Panc1 (cell line): Measurements from ENCODE around the gene MYO19. TPM values are rescaled to one million over a fixed set of nuclear protein-coding genes. Genes with fewer than 3 reads are reported as not detected.

Source experiments
- ATAC-seq: fragments of 200-7000 bp; cut with Tn5 transposase; 2 replicates; pipeline ENCODE4 v1.9.1; 2020; ENCODE audit warnings: mild to moderate bottlenecking, moderate library complexity
- BruUV-seq: library from RNA; stranded (reverse); fragments of 400-500 nt; replicated peaks from 2 replicates; lab custom pipeline; 2021; lab: Mats Ljungman, UMichigan
- CTCF ChIA-PET: fragments of 300-600 bp; sonication (Branson Sonifier 250); formaldehyde crosslinking; loops from one replicate; lab custom pipeline; 2022; ENCODE audit warnings: antibody characterized with exemption; lab: Charles Lee
- POLR2A ChIA-PET: fragments of 300-600 bp; sonication (Branson Sonifier 250); formaldehyde crosslinking; loops from one replicate; lab custom pipeline; 2022; ENCODE audit warnings: antibody characterized with exemption; lab: Charles Lee
- DNase-seq: peaks from one replicate; pipeline ENCODE4 v3.0.0-alpha.2; 2010; ENCODE audit warnings: low read depth, low spot score
- H3K27ac ChIP-seq: 2 replicates; pipeline ENCODE4 v1.5.1; 2011; ENCODE audit warnings: mild to moderate bottlenecking, low read length, inconsistent platforms
- H3K27me3 ChIP-seq: fragments of 200-500 bp; sonication (Bioruptor generic); 2 replicates; pipeline ENCODE4 v1.6.0; 2014; ENCODE audit warnings: low read length, inconsistent platforms; ENCODE audit not compliant: control insufficient read depth, insufficient read depth
- H3K36me3 ChIP-seq: fragments of 200-500 bp; sonication (Bioruptor generic); 2 replicates; pipeline ENCODE4 v1.5.1; 2014; ENCODE audit warnings: inconsistent platforms, mild to moderate bottlenecking, low read length, moderate library complexity; ENCODE audit not compliant: control insufficient read depth, insufficient read depth
- H3K4me1 ChIP-seq: 2 replicates; pipeline ENCODE4 v1.5.1; 2011; ENCODE audit warnings: inconsistent platforms, mild to moderate bottlenecking, low read length, moderate library complexity; ENCODE audit not compliant: control insufficient read depth, insufficient read depth
- H3K4me3 ChIP-seq, 2 experiments: 2 replicates each; pipeline ENCODE4 v1.5.1; 2011 to 2012; ENCODE audit warnings: low read depth in 2 of 2, low read length in 2 of 2, mild to moderate bottlenecking in 2 of 2, inconsistent platforms in 1 of 2, moderate library complexity in 1 of 2
- H3K9me3 ChIP-seq: fragments of 200-500 bp; sonication (Bioruptor generic); 2 replicates; pipeline ENCODE4 v1.5.1; 2014; ENCODE audit warnings: low read depth, mild to moderate bottlenecking, inconsistent platforms, low read length, moderate library complexity; ENCODE audit not compliant: control insufficient read depth, insufficient read depth
- CTCF ChIP-seq: fragments of 450-650 bp; IDR thresholded peaks from 2 replicates; pipeline ENCODE4 v1.5.1; 2017; ENCODE audit warnings: mild to moderate bottlenecking
- POLR2AphosphoS5 ChIP-seq: IDR thresholded peaks from 2 replicates; pipeline ENCODE4 v1.6.1; 2012; ENCODE audit warnings: mild to moderate bottlenecking, low read depth, low read length, moderate library complexity
- REST ChIP-seq, 2 experiments: IDR thresholded peaks; 2 replicates each; pipeline ENCODE4 v1.6.1; 2011 to 2012; ENCODE audit warnings: low read depth in 2 of 2, control low read depth in 1 of 2, low read length in 1 of 2, mild to moderate bottlenecking in 1 of 2, moderate library complexity in 1 of 2; ENCODE audit not compliant: insufficient read depth in 1 of 2
- SIN3A ChIP-seq: IDR thresholded peaks from 2 replicates; pipeline ENCODE4 v1.6.1; 2012; ENCODE audit warnings: low read depth, mild to moderate bottlenecking, low read length, moderate library complexity, borderline replicate concordance; ENCODE audit not compliant: insufficient read depth
- TCF7L2 ChIP-seq: IDR thresholded peaks from 2 replicates; pipeline ENCODE4 v1.6.1; 2011; ENCODE audit warnings: mild to moderate bottlenecking, low read depth, low read length, inconsistent platforms
- in situ Hi-C: cut with HindIII; loops from 2 replicates; pipeline ENCODE4 v1.10.0; 2016; ENCODE audit warnings: low sequenced_read_pairs, low pct_unique_long_range_greater_than_20kb
- intact Hi-C: fragments of 100-400 bp; cut with micrococcal nuclease; formaldehyde crosslinking; loops from one replicate; pipeline ENCODE4 v1.10.0; 2022; ENCODE audit not compliant: unreplicated experiment
- total RNA-seq: library from RNA; stranded (reverse); gene quantifications from one replicate; pipeline ENCODE4 v1.2.1, GENCODE V29; 2021; ENCODE audit not compliant: unreplicated experiment

Gene MYO19
- total RNA-seq, 1 experiment from 2014 or later, result 88.0 TPM

GRCh38 chr17:36463916-36464764, 70.5 kb downstream of the MYO19 start:
- POLR2A ChIA-PET, result no interaction called here
- Histone ChIP-seq H3K4me1 (no peaks in the 10 kb centered on the region), H3K27me3 (peaks cover 2% of the 10 kb centered on the region; the same call in 1 of the 2 replicates), H3K9me3 (no peaks in the 10 kb centered on the region), H3K36me3 (no peaks in the 10 kb centered on the region), H3K4me3 (no peak overlapping the region), H3K27ac (no peak overlapping the region)
- intact Hi-C loops (no loop called here), in situ Hi-C loops (no loop called here)
- CTCF ChIA-PET, result no interaction called here
- DNase-seq, result no peak
- ATAC-seq, result peak; percentile 81
- no peak for TF ChIP-seq SIN3A
- TF ChIP-seq CTCF, result no peak
- no peak for TF ChIP-seq TCF7L2
- no peak for TF ChIP-seq POLR2AphosphoS5
- TF ChIP-seq REST (IDR thresholded peaks at IDR 0.05; ENCODE audit: insufficient read depth in 1 of 2, low read depth in 2 of 2, low read length in 1 of 2), result peak; percentile 88 to 91
- BruUV-seq, result no TSS peak

- ATAC-seq, result no peak
- Histone ChIP-seq H3K9me3 (no peaks in the 10 kb centered on the region), H3K36me3 (no peaks in the 10 kb centered on the region), H3K4me1 (no peaks in the 10 kb centered on the region), H3K4me3 (no peak overlapping the region), H3K27ac (no peak overlapping the region), H3K27me3 (peaks cover 2% of the 10 kb centered on the region; the same call in 1 of the 2 replicates)
- ChIA-PET CTCF (no interaction called here), POLR2A (no interaction called here)
- no TSS peak for BruUV-seq
- in situ Hi-C loops (no loop called here), intact Hi-C loops (no loop called here)
- DNase-seq, result no peak
- TF ChIP-seq TCF7L2, result no peak
- no peak for TF ChIP-seq CTCF
- no peak for TF ChIP-seq SIN3A
- no peak for TF ChIP-seq REST (IDR thresholded peaks at IDR 0.05; ENCODE audit: insufficient read depth in 1 of 2, low read depth in 2 of 2, low read length in 1 of 2)
- TF ChIP-seq POLR2AphosphoS5, result no peak
These were observed 73.1 kb downstream of the MYO19 start for GRCh38 chr17:36461330-36462110.
